ENCODE data around the gene PRR3.
A peak's percentile ranks its signal among the peaks of the same experiment; 100 is the strongest.

PRR3 gene

DNA sequence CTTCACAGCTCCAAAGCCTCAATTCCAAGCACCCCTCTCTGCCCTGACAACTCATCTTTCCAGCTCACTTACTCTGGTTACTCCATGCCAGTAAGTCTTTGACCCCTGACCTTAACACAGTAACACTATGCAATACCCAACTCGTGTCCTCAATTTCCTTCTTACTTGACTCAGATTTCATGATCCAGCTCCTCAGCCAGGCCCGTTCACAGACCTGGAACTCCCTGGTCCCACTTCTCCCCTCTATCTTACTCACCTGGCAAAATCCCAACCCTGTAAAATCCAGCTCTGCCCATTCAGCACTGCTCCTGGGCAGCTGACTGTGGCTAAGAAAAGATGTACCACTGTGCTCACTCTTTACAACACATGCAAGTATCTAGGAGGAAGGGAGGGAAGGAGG is 8.7 kb upstream of the PRR3 start:
- H3K4me3 Mint-ChIP-seq: no peak overlapping the region
- no peak for DNase-seq (ENCODE audit: low spot score in 2 of 2)
- H3K9me3 Mint-ChIP-seq: no peaks in the 10 kb centered on the region
- no peak overlapping the region for H3K27ac Mint-ChIP-seq
- peaks cover 17% of the 10 kb centered on the region for H3K4me1 Mint-ChIP-seq
- no peak for ATAC-seq (ENCODE audit: low read depth)
- H3K36me3 Mint-ChIP-seq: peaks cover 36% of the 10 kb centered on the region
- no peaks in the 10 kb centered on the region for H3K27me3 Mint-ChIP-seq

DNA sequence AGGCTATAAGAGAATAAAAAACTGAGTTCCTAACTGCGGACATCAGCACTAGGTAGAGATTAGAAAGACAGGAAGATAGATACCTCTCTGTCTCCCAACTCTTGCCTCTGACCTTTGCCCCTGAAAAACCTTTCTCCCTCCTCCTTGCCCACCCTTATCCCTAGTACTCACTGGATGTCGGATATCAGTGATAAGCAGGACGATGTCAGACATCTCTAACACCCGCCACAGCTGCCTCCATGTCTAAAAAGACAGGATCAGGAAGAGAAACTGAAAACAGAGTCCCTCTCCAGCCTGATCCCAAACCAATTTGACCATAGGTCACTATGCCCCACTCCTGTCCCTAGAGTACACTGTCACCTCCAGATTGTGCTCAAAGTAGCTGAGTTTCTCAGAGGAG is 2.7 kb upstream of the PRR3 start:
- Mint-ChIP-seq H3K36me3 (peaks cover 31% of the 10 kb centered on the region), H3K4me3 (peak overlapping the region; percentile 46), H3K27me3 (no peaks in the 10 kb centered on the region), H3K4me1 (peaks cover 22% of the 10 kb centered on the region), H3K9me3 (no peaks in the 10 kb centered on the region), H3K27ac (peak overlapping the region; percentile 15)
- no peak for DNase-seq (ENCODE audit: low spot score in 2 of 2)
- no peak for ATAC-seq (ENCODE audit: low read depth)

DNA sequence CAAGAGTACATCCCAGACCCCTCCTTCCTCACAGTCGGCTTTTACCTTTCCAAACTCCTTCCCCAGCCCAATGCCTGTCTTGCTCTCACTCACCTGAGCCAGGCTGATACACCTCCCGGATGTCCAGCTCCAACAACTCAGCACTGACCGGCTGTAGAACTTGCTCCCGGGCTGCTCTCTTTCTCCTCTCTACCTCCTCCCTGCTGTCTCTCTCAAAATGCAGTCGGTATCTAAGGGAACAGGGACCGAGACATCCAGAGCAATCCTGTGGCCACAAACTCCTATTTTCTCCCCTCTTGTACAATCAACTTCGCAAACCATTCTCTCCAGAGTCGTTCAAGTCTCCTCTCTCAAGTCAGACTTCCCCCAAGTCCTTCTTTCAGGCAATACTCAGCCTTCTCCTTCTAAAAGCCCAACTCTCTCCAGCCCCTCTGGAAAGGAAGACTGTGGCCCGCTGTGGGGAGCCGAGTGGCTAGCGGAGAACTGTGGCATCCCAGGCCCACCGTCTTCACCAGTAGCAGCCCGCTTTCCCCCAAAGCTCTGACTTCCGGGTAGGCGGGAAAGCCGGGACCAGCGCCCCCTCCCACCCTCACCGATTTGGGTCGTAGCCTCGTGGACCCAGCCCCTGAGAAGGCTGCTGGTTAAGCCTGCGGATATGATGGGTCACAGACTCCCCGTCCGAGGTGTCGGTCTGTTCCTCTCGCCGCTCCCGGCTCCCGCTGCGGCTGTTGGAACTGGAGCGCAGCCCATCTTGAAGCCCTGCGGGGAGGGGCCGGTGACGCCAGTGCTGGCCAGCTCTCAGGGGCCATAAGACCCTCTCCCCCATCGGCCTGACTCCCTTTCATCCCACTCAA is 1.9 kb upstream of the PRR3 start:
- no peak for ATAC-seq (ENCODE audit: low read depth)
- peak overlapping the region; percentile 98 for H3K4me3 Mint-ChIP-seq
- no peaks in the 10 kb centered on the region for H3K27me3 Mint-ChIP-seq
- peaks cover 22% of the 10 kb centered on the region for H3K4me1 Mint-ChIP-seq
- H3K36me3 Mint-ChIP-seq: peaks cover 26% of the 10 kb centered on the region
- peak overlapping the region; percentile 97 for H3K27ac Mint-ChIP-seq
- H3K9me3 Mint-ChIP-seq: no peaks in the 10 kb centered on the region
- DNase-seq (ENCODE audit: low spot score in 2 of 2): peak in 1 of 2 donors; percentile 23

DNA sequence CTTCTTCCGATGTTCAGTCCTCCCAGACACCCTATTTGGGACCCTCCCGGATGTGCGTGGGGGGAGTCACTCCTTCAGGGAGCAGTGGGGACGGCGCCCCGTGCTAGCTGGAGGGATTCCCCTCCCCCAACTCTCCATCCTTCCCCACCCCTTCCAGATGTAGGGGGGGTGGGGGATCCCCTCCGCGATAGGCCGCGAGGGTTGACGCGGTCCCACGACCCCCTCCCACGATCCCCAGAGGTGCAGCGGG is 1.4 kb upstream of the PRR3 start:
- no peak for ATAC-seq (ENCODE audit: low read depth)
- H3K27me3 Mint-ChIP-seq: no peaks in the 10 kb centered on the region
- peaks cover 22% of the 10 kb centered on the region for H3K4me1 Mint-ChIP-seq
- peaks cover 22% of the 10 kb centered on the region for H3K36me3 Mint-ChIP-seq
- peak overlapping the region; percentile 98 for H3K4me3 Mint-ChIP-seq
- no peaks in the 10 kb centered on the region for H3K9me3 Mint-ChIP-seq
- peak overlapping the region; percentile 97 for H3K27ac Mint-ChIP-seq
- no peak for DNase-seq (ENCODE audit: low spot score in 2 of 2)

DNA sequence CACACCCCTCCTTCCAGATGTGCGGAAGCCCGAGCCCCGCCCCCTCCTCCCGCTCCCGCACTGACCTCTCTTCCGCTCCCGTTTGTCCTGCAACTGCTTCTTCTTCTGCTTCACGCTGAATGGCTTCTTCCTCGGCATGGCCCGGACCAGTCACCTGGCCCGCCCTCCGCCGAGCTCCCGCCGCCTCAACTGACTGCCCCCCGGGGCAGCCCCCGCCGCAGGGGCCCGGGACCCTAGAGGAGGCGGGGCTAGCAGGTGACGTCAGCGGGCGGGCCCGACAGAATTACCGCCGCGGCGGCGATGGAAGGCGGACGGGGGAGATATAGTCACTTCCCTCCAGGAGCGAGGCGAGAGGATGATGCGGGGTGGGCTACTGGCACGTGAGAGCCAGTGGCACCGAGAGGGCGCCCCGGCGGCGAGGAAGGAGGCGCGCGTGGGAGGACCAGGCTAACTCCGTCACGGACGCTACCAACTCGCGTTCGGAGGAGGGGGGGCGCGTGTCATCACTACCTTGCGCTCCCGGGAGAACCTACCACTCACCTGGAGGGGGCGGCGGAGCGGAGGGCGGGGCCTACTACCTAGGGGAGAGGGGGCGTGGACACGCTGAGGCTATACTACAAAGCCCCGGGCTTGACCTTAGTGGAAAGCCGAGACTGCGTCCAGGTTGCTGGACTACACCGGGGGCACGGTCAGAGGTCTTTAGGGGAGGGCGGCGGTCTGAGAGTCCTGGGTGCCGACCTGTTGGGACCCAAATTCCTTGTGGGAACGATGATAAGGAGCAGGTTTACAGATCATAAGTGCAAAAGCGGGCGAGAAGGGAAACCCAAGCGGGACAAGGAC is 809 bp upstream of the PRR3 start, which contains the start of gene GNL1:
TSS of gene GNL1 (minus strand) at position 424 of the 840 bp plus-strand sequence. CDS start at position 138, 286 bp downstream.
- DNase-seq (ENCODE audit: low spot score in 2 of 2): peak; percentile 99
- H3K36me3 Mint-ChIP-seq: peaks cover 17% of the 10 kb centered on the region
- H3K9me3 Mint-ChIP-seq: no peaks in the 10 kb centered on the region
- peak within 1 kb of the TSS; percentile 98 for H3K4me3 Mint-ChIP-seq
- peak; percentile 82 for ATAC-seq (ENCODE audit: low read depth)
- H3K27ac Mint-ChIP-seq: peak within 1 kb of the TSS; percentile 97
- H3K4me1 Mint-ChIP-seq: peaks cover 22% of the 10 kb centered on the region
- H3K27me3 Mint-ChIP-seq: no peaks in the 10 kb centered on the region

DNA sequence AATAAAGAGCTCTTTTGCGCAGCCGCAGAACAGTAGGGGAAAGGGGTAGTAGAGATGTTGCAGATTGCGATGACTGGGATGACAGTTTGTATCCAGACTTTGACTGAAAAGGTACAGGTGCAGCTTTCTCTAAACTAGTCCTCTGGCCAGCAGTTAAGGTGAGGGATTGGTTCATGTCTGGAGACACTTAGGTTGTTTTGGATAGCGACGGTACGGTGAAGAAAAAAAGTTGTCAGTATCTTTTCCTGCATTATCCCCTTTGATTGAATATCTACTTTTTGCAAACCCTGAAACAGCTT is 537 bp downstream of the PRR3 start:
- Mint-ChIP-seq H3K27me3 (no peaks in the 10 kb centered on the region), H3K4me1 (peaks cover 22% of the 10 kb centered on the region), H3K4me3 (peak overlapping the region; percentile 98), H3K36me3 (peaks cover 16% of the 10 kb centered on the region), H3K9me3 (no peaks in the 10 kb centered on the region), H3K27ac (peak overlapping the region; percentile 97)
- DNase-seq (ENCODE audit: low spot score in 2 of 2) (no peak), ATAC-seq (ENCODE audit: low read depth) (no peak)

DNA sequence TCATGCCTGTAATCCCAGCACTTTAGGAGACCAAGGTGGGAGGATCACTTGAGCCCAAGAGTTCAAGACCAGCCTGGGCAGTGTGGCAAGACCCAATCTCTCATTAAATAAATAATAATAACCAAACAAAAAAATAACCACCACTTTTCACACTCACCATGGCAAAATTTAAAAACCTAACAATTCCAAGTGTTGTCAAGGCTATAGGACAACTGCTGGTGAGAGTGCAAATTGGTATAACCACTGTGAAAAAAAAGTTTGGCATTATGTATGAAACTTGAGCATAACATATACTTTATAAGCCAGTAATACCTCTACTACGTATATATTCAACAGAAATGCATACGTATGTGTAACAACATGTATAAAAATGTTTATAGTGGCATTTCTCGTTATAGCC is 3.8 kb downstream of the PRR3 start:
- Mint-ChIP-seq H3K27me3 (no peaks in the 10 kb centered on the region), H3K36me3 (peaks cover 13% of the 10 kb centered on the region), H3K9me3 (no peaks in the 10 kb centered on the region), H3K27ac (no peak overlapping the region), H3K4me1 (peaks cover 12% of the 10 kb centered on the region), H3K4me3 (no peak overlapping the region)
- DNase-seq (ENCODE audit: low spot score in 2 of 2): no peak
- ATAC-seq (ENCODE audit: low read depth): no peak

DNA sequence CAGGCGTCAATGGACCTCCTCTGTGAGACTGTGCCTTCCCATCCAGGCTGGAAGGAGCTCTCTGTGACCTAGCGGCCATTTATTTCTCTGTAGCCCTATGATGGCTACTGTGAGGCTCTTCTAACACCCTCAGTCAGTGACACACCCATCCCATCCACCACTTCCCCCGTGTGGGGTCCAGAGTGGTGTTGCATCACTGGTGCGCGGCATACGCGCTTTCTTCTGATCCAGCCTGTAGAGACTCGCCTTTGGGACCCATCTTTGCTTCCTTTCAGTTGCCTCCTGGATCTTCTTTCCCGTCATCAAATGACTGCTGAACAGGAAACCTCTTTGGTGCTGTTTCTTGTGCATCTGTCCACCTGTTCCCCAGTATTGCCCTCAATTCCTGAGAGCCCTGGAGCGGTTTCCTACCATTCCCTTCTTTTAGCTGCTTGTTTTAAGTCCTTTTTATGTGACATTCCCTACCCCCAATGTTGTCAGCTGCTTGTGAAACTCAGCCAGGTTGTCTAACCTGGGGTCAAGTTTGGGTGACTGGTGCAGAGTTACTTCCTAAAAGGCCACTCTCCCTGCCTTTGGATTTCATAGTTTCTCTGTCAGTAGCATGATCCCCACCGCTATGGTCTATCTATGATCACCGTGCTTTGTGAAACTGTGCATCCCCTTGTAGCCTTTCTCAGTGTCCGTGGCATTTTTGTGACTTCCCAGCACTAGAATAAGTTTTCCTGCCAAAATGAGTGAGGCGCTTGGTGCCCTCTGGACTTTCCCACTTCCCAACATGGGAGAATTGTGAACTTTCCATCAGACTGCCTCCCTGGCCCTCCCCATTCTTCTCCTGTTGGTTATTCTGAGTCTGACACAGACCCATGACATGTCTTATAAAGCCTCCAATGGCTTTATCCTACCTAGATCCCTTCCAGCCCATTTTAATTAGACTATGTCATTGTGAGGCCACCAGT is 5.7 kb downstream of the PRR3 start:
- H3K27ac Mint-ChIP-seq: peak overlapping the region; percentile 28
- no peak overlapping the region for H3K4me3 Mint-ChIP-seq
- peaks cover 13% of the 10 kb centered on the region for H3K36me3 Mint-ChIP-seq
- peaks cover 4% of the 10 kb centered on the region for H3K4me1 Mint-ChIP-seq
- ATAC-seq (ENCODE audit: low read depth): no peak
- H3K27me3 Mint-ChIP-seq: no peaks in the 10 kb centered on the region
- no peak for DNase-seq (ENCODE audit: low spot score in 2 of 2)
- H3K9me3 Mint-ChIP-seq: no peaks in the 10 kb centered on the region

DNA sequence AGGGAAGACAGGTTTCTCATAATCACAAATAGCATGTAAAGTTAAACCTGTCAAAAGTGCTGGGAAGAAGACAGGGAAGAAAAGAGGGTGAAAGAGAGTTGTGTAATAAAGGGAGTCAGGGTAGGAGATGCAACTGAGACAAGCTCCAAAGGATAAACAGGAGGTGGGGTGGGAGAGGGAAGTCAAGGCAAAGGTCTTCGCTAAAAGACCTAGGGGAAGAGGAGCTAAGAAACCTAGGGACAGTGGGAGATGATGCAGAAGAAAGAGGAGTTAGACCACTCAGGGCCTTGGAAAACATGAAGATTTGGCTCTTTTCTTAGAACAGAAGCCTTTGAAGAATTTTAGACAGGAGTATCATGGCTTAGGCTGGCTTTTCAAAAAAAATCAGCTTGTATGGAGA is 7.0 kb downstream of the PRR3 start:
- Mint-ChIP-seq H3K36me3 (peaks cover 13% of the 10 kb centered on the region), H3K27ac (no peak overlapping the region)

DNA sequence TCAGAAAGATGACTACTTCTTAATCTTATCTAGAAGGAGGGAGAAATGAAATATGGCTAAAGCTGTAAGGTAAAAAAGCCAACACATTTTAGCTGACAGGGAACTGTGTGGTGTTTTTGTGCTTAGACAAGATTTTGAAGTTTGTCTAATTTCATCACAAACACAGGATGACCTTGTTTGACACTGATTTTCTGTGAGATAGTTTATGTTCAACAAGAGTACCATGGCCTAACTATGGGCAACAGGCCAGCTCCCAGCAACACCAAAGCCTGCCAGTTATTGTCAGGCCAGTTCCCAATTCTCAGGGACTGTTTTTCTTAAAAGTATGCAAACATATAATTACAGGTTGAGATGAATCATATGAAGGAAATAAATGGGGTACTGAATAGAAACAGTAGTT is 8.7 kb downstream of the PRR3 start:
- Mint-ChIP-seq H3K4me1 (peaks cover 13% of the 10 kb centered on the region), H3K27me3 (no peaks in the 10 kb centered on the region), H3K36me3 (peaks cover 11% of the 10 kb centered on the region), H3K9me3 (no peaks in the 10 kb centered on the region), H3K4me3 (no peak overlapping the region), H3K27ac (no peak overlapping the region)
- DNase-seq (ENCODE audit: low spot score in 2 of 2) (no peak), ATAC-seq (ENCODE audit: low read depth) (no peak)

More for the DNA sequence above, 7.0 kb downstream of the PRR3 start:
- H3K27me3 Mint-ChIP-seq: no peaks in the 10 kb centered on the region
- no peaks in the 10 kb centered on the region for H3K9me3 Mint-ChIP-seq
- no peak overlapping the region for H3K4me3 Mint-ChIP-seq
- H3K4me1 Mint-ChIP-seq: peaks cover 4% of the 10 kb centered on the region
- DNase-seq (ENCODE audit: low spot score in 2 of 2) (no peak), ATAC-seq (ENCODE audit: low read depth) (no peak)

DNA sequence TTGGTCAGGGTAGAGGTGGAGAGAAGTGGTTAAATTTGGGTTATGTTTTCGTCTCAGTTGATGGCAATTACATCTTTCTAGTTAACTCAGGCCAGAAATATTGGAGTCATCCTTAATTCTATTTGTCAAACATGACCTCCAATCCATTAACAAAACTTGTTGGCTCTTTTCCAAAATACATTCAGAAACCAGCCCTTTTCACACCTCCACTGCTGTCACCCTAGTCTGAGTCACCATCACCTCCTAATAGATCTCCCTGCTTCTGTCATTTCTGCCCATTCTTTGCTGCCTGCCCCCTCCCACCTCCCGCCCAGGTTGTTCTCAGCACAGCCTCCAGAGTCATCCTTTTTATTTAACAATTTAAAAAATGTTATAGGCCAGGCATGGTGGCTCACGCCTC is 11.2 kb downstream of the PRR3 start:
- ATAC-seq (ENCODE audit: low read depth): no peak
- Mint-ChIP-seq H3K9me3 (no peaks in the 10 kb centered on the region), H3K36me3 (peaks cover under 1% of the 10 kb centered on the region), H3K27ac (no peak overlapping the region), H3K27me3 (no peaks in the 10 kb centered on the region), H3K4me3 (no peak overlapping the region), H3K4me1 (peaks cover 31% of the 10 kb centered on the region)
- no peak for DNase-seq (ENCODE audit: low spot score in 2 of 2)

DNA sequence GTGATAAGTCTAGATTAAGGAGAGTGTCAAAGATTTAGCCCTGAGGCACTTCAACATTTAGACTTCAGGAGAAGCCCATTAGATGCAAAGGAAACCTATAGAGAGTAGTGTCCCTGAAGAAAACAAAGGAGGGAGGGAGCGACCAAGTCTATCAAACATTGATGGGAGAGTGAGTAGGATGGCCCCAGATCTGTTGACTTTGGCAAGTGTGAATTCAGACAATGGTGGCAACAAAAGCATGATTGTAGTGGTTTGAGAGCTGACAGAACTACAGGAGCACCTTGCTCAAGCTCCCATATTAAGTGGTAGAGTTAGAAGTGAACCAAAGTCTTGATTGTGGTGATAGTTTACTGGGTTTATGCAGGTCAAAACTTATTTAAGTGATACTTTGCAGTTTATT is 13.2 kb downstream of the PRR3 start:
- Mint-ChIP-seq H3K4me3 (peak overlapping the region; percentile 99), H3K9me3 (no peaks in the 10 kb centered on the region), H3K4me1 (peaks cover 34% of the 10 kb centered on the region), H3K27ac (peak overlapping the region; percentile 97), H3K36me3 (no peaks in the 10 kb centered on the region), H3K27me3 (no peaks in the 10 kb centered on the region)
- ATAC-seq (ENCODE audit: low read depth) (no peak), DNase-seq (ENCODE audit: low spot score in 2 of 2) (no peak)

DNA sequence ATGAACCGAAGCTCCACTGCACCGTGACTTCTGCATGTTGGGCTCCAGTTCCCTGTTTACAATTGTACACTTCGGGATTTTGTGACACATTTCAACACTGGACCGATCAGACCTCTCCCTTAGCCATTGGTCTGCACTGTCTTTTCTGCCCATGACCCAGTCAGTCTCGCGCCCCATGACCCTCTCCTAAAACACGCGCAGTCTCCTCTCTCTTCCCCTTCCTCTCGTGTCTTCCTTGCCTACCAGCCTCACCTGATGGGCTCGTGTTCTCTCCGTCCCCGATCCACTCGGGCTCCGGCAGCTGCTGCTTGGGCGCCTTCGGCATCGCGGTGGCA is 13.6 kb downstream of the PRR3 start:
- H3K36me3 Mint-ChIP-seq: no peaks in the 10 kb centered on the region
- H3K4me3 Mint-ChIP-seq: peak overlapping the region; percentile 99
- peaks cover 34% of the 10 kb centered on the region for H3K4me1 Mint-ChIP-seq
- ATAC-seq (ENCODE audit: low read depth) (peak; percentile 18), DNase-seq (ENCODE audit: low spot score in 2 of 2) (no peak)
- no peaks in the 10 kb centered on the region for H3K9me3 Mint-ChIP-seq
- no peaks in the 10 kb centered on the region for H3K27me3 Mint-ChIP-seq
- H3K27ac Mint-ChIP-seq: peak overlapping the region; percentile 97
